HL-60 (cell line): ENCODE data around the gene TOGARAM1.

Source experiments
- DNase-seq, 2 experiments: peaks; one replicate each; pipeline ENCODE4 v3.0.0-alpha.2; 2010 to 2020; ENCODE audit warnings: low read depth in 1 of 2, low spot score in 1 of 2
- H3K27ac ChIP-seq: fragments of 250-450 bp; sonication (Bioruptor Pico); replicated peaks from 2 replicates; pipeline ENCODE4 v1.5.1; 2020; ENCODE audit warnings: mild to moderate bottlenecking, moderate library complexity
- H3K27me3 ChIP-seq: fragments of 250-450 bp; sonication (Bioruptor Pico); 2 replicates; pipeline ENCODE4 v1.5.1; 2021; ENCODE audit warnings: mild to moderate bottlenecking, moderate library complexity; ENCODE audit not compliant: insufficient read depth, poor library complexity, severe bottlenecking
- H3K4me3 ChIP-seq: replicated peaks from 2 replicates; pipeline ENCODE4 v1.5.1; 2011; ENCODE audit warnings: mild to moderate bottlenecking, control low read depth, low read length; ENCODE audit not compliant: insufficient read depth
- GABPA ChIP-seq: IDR thresholded peaks from 2 replicates; pipeline ENCODE4 v1.6.1; 2012; ENCODE audit warnings: low read depth
- POLR2AphosphoS5 ChIP-seq: IDR thresholded peaks from 2 replicates; pipeline ENCODE4 v1.6.1; 2012; ENCODE audit warnings: low read depth
- SPI1 ChIP-seq: IDR thresholded peaks from 2 replicates; pipeline ENCODE4 v1.6.1; 2012; ENCODE audit warnings: low read depth, mild to moderate bottlenecking, borderline replicate concordance
- TF ChIP-seq, protein P1 (sequence below): IDR thresholded peaks from 2 replicates; pipeline ENCODE4 v1.6.1; 2012; ENCODE audit warnings: low read depth; ENCODE audit not compliant: insufficient replicate concordance
- TF ChIP-seq, protein P2 (sequence below): IDR thresholded peaks from one replicate; pipeline ENCODE4 v1.5.1; 2011; ENCODE audit warnings: low read length, control low read depth, inconsistent platforms; ENCODE audit not compliant: insufficient read depth

Gene TOGARAM1

DNA sequence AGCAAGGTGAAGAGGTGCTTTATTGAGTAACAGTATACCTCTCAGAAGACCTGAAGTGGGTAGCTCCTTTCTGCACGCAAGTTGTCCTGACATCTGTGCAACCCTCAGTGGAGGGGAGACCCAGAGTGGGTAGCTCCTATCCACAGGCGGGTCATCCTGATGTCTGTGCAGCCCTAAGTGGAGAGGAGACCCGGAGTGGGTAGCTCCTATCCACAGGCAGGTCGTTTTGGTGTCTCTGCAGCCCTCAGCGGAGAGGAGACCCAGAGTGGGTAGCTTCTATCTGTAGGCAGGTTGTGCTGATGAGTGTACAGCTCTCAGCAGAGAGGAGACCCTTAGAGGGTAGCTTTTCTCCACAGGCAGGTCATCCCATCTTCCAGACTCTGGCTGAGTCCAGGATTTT is 76.9 kb downstream of the TOGARAM1 start:
- Histone ChIP-seq H3K27ac (no peak overlapping the region), H3K27me3 (no peaks in the 10 kb centered on the region), H3K4me3 (no peak overlapping the region)
- TF ChIP-seq, protein P1, sequence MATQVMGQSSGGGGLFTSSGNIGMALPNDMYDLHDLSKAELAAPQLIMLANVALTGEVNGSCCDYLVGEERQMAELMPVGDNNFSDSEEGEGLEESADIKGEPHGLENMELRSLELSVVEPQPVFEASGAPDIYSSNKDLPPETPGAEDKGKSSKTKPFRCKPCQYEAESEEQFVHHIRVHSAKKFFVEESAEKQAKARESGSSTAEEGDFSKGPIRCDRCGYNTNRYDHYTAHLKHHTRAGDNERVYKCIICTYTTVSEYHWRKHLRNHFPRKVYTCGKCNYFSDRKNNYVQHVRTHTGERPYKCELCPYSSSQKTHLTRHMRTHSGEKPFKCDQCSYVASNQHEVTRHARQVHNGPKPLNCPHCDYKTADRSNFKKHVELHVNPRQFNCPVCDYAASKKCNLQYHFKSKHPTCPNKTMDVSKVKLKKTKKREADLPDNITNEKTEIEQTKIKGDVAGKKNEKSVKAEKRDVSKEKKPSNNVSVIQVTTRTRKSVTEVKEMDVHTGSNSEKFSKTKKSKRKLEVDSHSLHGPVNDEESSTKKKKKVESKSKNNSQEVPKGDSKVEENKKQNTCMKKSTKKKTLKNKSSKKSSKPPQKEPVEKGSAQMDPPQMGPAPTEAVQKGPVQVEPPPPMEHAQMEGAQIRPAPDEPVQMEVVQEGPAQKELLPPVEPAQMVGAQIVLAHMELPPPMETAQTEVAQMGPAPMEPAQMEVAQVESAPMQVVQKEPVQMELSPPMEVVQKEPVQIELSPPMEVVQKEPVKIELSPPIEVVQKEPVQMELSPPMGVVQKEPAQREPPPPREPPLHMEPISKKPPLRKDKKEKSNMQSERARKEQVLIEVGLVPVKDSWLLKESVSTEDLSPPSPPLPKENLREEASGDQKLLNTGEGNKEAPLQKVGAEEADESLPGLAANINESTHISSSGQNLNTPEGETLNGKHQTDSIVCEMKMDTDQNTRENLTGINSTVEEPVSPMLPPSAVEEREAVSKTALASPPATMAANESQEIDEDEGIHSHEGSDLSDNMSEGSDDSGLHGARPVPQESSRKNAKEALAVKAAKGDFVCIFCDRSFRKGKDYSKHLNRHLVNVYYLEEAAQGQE = no peak
- TF ChIP-seq GABPA = no peak
- no peak for DNase-seq

DNA sequence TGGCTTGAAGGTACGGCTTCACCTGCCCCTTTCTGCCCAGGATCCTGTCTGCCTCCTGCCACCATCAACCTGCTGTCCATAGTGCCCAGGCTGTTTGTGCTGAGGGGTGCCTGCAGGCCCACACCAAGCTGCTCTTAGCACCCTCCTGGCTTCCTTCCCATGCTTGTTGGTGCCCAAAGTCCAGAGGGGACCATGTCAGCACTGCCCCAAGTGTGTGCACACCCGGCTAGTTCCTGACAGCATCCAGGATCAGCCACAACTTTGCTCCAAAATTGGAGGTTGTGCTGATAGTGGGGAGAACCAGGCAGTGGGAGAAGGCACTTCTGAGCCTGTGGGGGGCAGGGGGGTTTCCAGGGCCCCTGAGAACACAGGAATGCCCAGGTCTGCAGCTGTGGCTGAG is 77.4 kb downstream of the TOGARAM1 start:
- H3K4me3 ChIP-seq = no peak overlapping the region

DNA sequence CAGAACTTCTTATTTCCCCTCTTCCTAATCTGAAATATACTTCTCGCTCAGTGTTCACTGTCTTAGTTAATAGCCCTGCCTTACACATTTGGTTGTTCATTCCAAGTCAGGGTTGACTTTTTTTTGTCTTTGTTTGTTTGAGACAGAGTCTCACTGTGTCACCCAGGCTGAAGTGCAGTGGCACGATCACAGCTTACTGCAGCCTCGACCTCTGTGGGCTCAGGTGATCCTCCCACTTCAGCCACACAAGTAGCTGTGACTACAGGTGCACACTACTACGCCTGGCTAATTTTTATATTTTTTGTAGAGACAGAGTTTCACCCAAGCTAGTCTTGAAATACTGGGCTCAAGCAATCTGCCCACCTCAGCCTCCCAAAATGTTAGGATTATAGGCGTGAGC is 79.7 kb downstream of the TOGARAM1 start:
- H3K27me3 ChIP-seq = no peaks in the 10 kb centered on the region
- H3K27ac ChIP-seq = no peak overlapping the region

More for the DNA sequence above, 77.4 kb downstream of the TOGARAM1 start:
- DNase-seq = no peak
- no peak overlapping the region for H3K27ac ChIP-seq
- H3K27me3 ChIP-seq = no peaks in the 10 kb centered on the region
- TF ChIP-seq, protein P1 = no peak
- no peak for TF ChIP-seq GABPA

DNA sequence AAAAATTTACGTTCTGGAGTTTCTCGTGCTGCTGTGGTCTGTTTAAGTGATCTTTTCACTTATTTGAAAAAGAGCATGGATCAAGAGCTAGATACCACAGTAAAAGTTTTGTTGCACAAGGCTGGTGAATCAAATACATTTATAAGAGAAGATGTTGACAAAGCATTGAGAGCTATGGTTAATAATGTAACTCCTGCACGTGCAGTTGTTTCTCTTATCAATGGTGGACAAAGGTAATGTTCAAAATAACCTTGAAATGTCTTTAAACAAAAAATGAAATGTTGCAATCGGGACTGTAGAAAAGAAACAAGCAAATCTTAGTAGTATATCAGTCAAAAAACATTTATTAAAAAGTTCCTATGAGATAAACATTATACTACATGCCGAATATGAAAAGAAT is 82.6 kb downstream of the TOGARAM1 start:
- no peak overlapping the region for H3K4me3 ChIP-seq
- H3K27ac ChIP-seq = no peak overlapping the region
- TF ChIP-seq GABPA (no peak), POLR2AphosphoS5 (no peak), SPI1 (no peak)
- TF ChIP-seq, protein P1 = no peak
- TF ChIP-seq, protein P2, sequence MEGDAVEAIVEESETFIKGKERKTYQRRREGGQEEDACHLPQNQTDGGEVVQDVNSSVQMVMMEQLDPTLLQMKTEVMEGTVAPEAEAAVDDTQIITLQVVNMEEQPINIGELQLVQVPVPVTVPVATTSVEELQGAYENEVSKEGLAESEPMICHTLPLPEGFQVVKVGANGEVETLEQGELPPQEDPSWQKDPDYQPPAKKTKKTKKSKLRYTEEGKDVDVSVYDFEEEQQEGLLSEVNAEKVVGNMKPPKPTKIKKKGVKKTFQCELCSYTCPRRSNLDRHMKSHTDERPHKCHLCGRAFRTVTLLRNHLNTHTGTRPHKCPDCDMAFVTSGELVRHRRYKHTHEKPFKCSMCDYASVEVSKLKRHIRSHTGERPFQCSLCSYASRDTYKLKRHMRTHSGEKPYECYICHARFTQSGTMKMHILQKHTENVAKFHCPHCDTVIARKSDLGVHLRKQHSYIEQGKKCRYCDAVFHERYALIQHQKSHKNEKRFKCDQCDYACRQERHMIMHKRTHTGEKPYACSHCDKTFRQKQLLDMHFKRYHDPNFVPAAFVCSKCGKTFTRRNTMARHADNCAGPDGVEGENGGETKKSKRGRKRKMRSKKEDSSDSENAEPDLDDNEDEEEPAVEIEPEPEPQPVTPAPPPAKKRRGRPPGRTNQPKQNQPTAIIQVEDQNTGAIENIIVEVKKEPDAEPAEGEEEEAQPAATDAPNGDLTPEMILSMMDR = no peak
- no peak for DNase-seq
- no peaks in the 10 kb centered on the region for H3K27me3 ChIP-seq

More for the DNA sequence above, 79.7 kb downstream of the TOGARAM1 start:
- no peak for DNase-seq
- TF ChIP-seq GABPA (no peak), SPI1 (no peak), POLR2AphosphoS5 (no peak)
- TF ChIP-seq, protein P2 = no peak
- TF ChIP-seq, protein P1 = no peak
- H3K4me3 ChIP-seq = no peak overlapping the region
